ENCODE results near the gene GPC4. TPM values are rescaled to one million over a fixed set of nuclear protein-coding genes. Genes with fewer than 3 reads are reported as not detected.
"Not testable (repeated sequence)": the region's sequence is repeated elsewhere in the genome, so short reads cannot be mapped to it uniquely, and the experiment has no call there.

Gene GPC4
- total and polyA plus RNA-seq, 4 donors, result 0.23 to 1.3 (median 0.71) TPM

GRCh38 chrX:133323431-133323830 lies 91.9 kb downstream of the GPC4 start:
- no peaks in the 10 kb centered on the region for H3K27me3 ChIP-seq (ENCODE audit: control insufficient read depth in 4 of 4, insufficient read depth in 4 of 4, low read length in 3 of 4)
- H3K4me1 ChIP-seq (ENCODE audit: control insufficient read depth in 4 of 4, insufficient read depth in 4 of 4, low read length in 3 of 4), result no peaks in the 10 kb centered on the region
- H3K9ac ChIP-seq (ENCODE audit: low read depth in 1 of 2, low read length in 2 of 2), result no peak overlapping the region
- no peak overlapping the region for H3K27ac ChIP-seq (ENCODE audit: low read depth in 1 of 2, low read length in 2 of 2)
- DNase-seq (ENCODE audit: low spot score), result no peak
- 64% methylated on average over 2 of the region's 2 CpGs for WGBS
- no peak overlapping the region for H3K4me3 ChIP-seq (ENCODE audit: low read depth in 1 of 3, low read length in 3 of 3)
- H3K36me3 ChIP-seq (ENCODE audit: control insufficient read depth in 4 of 4, insufficient read depth in 3 of 4, low read depth in 1 of 4, low read length in 3 of 4), result no peaks in the 10 kb centered on the region
- TF ChIP-seq, protein P1, sequence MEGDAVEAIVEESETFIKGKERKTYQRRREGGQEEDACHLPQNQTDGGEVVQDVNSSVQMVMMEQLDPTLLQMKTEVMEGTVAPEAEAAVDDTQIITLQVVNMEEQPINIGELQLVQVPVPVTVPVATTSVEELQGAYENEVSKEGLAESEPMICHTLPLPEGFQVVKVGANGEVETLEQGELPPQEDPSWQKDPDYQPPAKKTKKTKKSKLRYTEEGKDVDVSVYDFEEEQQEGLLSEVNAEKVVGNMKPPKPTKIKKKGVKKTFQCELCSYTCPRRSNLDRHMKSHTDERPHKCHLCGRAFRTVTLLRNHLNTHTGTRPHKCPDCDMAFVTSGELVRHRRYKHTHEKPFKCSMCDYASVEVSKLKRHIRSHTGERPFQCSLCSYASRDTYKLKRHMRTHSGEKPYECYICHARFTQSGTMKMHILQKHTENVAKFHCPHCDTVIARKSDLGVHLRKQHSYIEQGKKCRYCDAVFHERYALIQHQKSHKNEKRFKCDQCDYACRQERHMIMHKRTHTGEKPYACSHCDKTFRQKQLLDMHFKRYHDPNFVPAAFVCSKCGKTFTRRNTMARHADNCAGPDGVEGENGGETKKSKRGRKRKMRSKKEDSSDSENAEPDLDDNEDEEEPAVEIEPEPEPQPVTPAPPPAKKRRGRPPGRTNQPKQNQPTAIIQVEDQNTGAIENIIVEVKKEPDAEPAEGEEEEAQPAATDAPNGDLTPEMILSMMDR (IDR thresholded peaks at IDR 0.05; ENCODE audit: low read depth, low read length, missing input control), result no peak
- TF ChIP-seq YY1 (IDR thresholded peaks at IDR 0.05), result no peak
- no peak for TF ChIP-seq GABPA (IDR thresholded peaks at IDR 0.05 in 1 of 2, conservative IDR thresholded peaks at IDR 0.05 in 1 of 2)
- TF ChIP-seq RXRA (IDR thresholded peaks at IDR 0.05), result no peak
- TF ChIP-seq SP1 (IDR thresholded peaks at IDR 0.05), result no peak
- TF ChIP-seq FOXA1 (IDR thresholded peaks at IDR 0.05), result no peak
- TF ChIP-seq FOXA2 (IDR thresholded peaks at IDR 0.05), result no peak
- TF ChIP-seq, protein P2, sequence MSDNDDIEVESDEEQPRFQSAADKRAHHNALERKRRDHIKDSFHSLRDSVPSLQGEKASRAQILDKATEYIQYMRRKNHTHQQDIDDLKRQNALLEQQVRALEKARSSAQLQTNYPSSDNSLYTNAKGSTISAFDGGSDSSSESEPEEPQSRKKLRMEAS (IDR thresholded peaks at IDR 0.05), result no peak
- TF ChIP-seq NR2F2 (IDR thresholded peaks at IDR 0.05), result no peak
- TF ChIP-seq HNF4G (IDR thresholded peaks at IDR 0.05), result no peak
- TF ChIP-seq JUND (IDR thresholded peaks at IDR 0.05), result no peak
- TF ChIP-seq TAF1 (conservative IDR thresholded peaks at IDR 0.05), result no peak
- no peak for TF ChIP-seq ZBTB33 (IDR thresholded peaks at IDR 0.05)
- no peak for TF ChIP-seq RAD21 (IDR thresholded peaks at IDR 0.05)
- no peak for TF ChIP-seq EGR1 (IDR thresholded peaks at IDR 0.05; ENCODE audit: low read depth in 2 of 2)
- no peaks in the 10 kb centered on the region for H3K9me3 ChIP-seq (ENCODE audit: control insufficient read depth in 4 of 4, low read length in 3 of 4)

DNA sequence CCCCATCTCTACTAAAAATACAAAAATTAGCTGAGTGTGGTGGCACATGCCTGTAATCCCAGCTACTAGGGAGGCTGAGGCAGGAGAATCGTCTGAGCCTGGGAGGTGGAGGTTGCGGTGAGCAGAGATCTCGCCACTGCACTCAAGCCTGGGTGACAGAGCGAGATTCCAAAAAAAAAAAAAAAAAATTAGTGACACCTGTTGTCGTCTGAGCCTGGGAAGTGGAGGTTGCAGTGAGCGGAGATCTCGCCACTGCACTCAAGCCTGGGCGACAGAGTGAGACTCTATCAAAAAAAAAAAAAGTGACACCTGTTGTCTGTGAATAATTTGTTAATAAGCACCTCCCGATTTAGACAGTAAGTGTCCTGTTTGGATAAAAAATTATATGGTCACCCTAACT lies 93.0 kb downstream of the GPC4 start:
- not testable (repeated sequence) for H3K27ac ChIP-seq (ENCODE audit: low read depth in 1 of 2, low read length in 2 of 2); H3K27me3 ChIP-seq (ENCODE audit: control insufficient read depth in 4 of 4, insufficient read depth in 4 of 4, low read length in 3 of 4); H3K4me1 ChIP-seq (ENCODE audit: control insufficient read depth in 4 of 4, insufficient read depth in 4 of 4, low read length in 3 of 4); DNase-seq (ENCODE audit: low spot score); H3K9me3 ChIP-seq (ENCODE audit: control insufficient read depth in 4 of 4, low read length in 3 of 4); H3K9ac ChIP-seq (ENCODE audit: low read depth in 1 of 2, low read length in 2 of 2); H3K36me3 ChIP-seq (ENCODE audit: control insufficient read depth in 4 of 4, insufficient read depth in 3 of 4, low read depth in 1 of 4, low read length in 3 of 4); H3K4me3 ChIP-seq (ENCODE audit: low read depth in 1 of 3, low read length in 3 of 3)
- 93% methylated on average over 9 of the region's 9 CpGs for WGBS

- H3K27me3 ChIP-seq (ENCODE audit: control insufficient read depth in 4 of 4, insufficient read depth in 4 of 4, low read length in 3 of 4), result peaks cover 0 to 4% (median 0%) of the 10 kb centered on the region in 4 donors
- TF ChIP-seq, protein P3, sequence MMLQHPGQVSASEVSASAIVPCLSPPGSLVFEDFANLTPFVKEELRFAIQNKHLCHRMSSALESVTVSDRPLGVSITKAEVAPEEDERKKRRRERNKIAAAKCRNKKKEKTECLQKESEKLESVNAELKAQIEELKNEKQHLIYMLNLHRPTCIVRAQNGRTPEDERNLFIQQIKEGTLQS (IDR thresholded peaks at IDR 0.05), result no peak
- TF ChIP-seq RXRA (IDR thresholded peaks at IDR 0.05) (no peak), FOXA1 (IDR thresholded peaks at IDR 0.05) (no peak), GABPA (IDR thresholded peaks at IDR 0.05 in 1 of 2, conservative IDR thresholded peaks at IDR 0.05 in 1 of 2) (no peak), ZBTB33 (IDR thresholded peaks at IDR 0.05) (no peak)
- TF ChIP-seq, protein P1 (IDR thresholded peaks at IDR 0.05; ENCODE audit: low read depth, low read length, missing input control), result no peak
- no peak overlapping the region for H3K27ac ChIP-seq (ENCODE audit: low read depth in 1 of 2, low read length in 2 of 2)
- DNase-seq (ENCODE audit: low spot score), result no peak
- WGBS, result 89% methylated on average over 1 of the region's 1 CpG
- H3K36me3 ChIP-seq (ENCODE audit: control insufficient read depth in 4 of 4, insufficient read depth in 3 of 4, low read depth in 1 of 4, low read length in 3 of 4), result no peaks in the 10 kb centered on the region
- no peak overlapping the region for H3K9ac ChIP-seq (ENCODE audit: low read depth in 1 of 2, low read length in 2 of 2)
- H3K9me3 ChIP-seq (ENCODE audit: control insufficient read depth in 4 of 4, low read length in 3 of 4), result no peaks in the 10 kb centered on the region
- H3K4me1 ChIP-seq (ENCODE audit: control insufficient read depth in 4 of 4, insufficient read depth in 4 of 4, low read length in 3 of 4), result no peaks in the 10 kb centered on the region
- H3K4me3 ChIP-seq (ENCODE audit: low read depth in 1 of 3, low read length in 3 of 3), result no peak overlapping the region
Observed at GRCh38 chrX:133321451-133321850, 93.8 kb downstream of the GPC4 start.
